Bronchial epithelial cell (primary cell): ENCODE data around the gene LRMDA. TPM values are rescaled to one million over a fixed set of nuclear protein-coding genes. Genes with fewer than 3 reads are reported as not detected.

Experiments used
- DNase-seq: peaks from one replicate; pipeline ENCODE4 v3.0.0-alpha.2; 2010; ENCODE audit warnings: low read depth
- FAIRE-seq: peaks from 2 replicates; lab custom pipeline; 2011; peaks lifted over from hg19 to GRCh38; lab: Jason Lieb, UNC
- H3K27me3 ChIP-seq: 2 replicates; pipeline ENCODE4 v1.5.1; 2011; ENCODE audit warnings: low read length; ENCODE audit not compliant: control insufficient read depth, insufficient read depth
- H3K36me3 ChIP-seq: 2 replicates; pipeline ENCODE4 v1.5.1; 2011; ENCODE audit warnings: low read length; ENCODE audit not compliant: control insufficient read depth, insufficient read depth
- H3K4me3 ChIP-seq: 2 replicates; pipeline ENCODE4 v1.5.1; 2011; ENCODE audit warnings: mild to moderate bottlenecking, low read depth, low read length, control low read depth
- CTCF ChIP-seq: IDR thresholded peaks from 2 replicates; pipeline ENCODE4 v1.5.1; 2011; ENCODE audit warnings: mild to moderate bottlenecking, moderate library complexity, low read length, control low read depth, inconsistent platforms; ENCODE audit not compliant: insufficient read depth, severe bottlenecking
- total RNA-seq: library from RNA; depleted of rRNA; stranded (reverse); fragments of >200 nt; gene quantifications from 2 replicates; pipeline ENCODE4 v1.2.1, GENCODE V29; 2014

LRMDA gene
- total RNA-seq, 1 donor from 2014 or later = 1.6 TPM

GRCh38 chr10:76488602-76489001 lies 1057.2 kb downstream of the LRMDA start:
- DNase-seq = no peak
- H3K36me3 ChIP-seq = no peaks in the 10 kb centered on the region
- no peaks in the 10 kb centered on the region for H3K27me3 ChIP-seq
- H3K4me3 ChIP-seq = no peak overlapping the region
- no peak for TF ChIP-seq CTCF
- no peak for FAIRE-seq

GRCh38 chr10:76491216-76491615 lies 1059.8 kb downstream of the LRMDA start:
- Histone ChIP-seq H3K27me3 (no peaks in the 10 kb centered on the region), H3K4me3 (no peak overlapping the region), H3K36me3 (no peaks in the 10 kb centered on the region)
- DNase-seq = peak; percentile 60
- TF ChIP-seq CTCF = no peak
- no peak for FAIRE-seq

- no peak for TF ChIP-seq CTCF
- DNase-seq (peak; percentile 99), FAIRE-seq (no peak)
- H3K27me3 ChIP-seq = no peaks in the 10 kb centered on the region
- H3K36me3 ChIP-seq = no peaks in the 10 kb centered on the region
- H3K4me3 ChIP-seq = no peak overlapping the region
Observed at GRCh38 chr10:76492026-76492425, 1060.6 kb downstream of the LRMDA start.

- TF ChIP-seq CTCF = no peak
- no peaks in the 10 kb centered on the region for H3K27me3 ChIP-seq
- no peak for FAIRE-seq
- H3K36me3 ChIP-seq = no peaks in the 10 kb centered on the region
- DNase-seq = peak; percentile 90
- H3K4me3 ChIP-seq = no peak overlapping the region
Observed at GRCh38 chr10:76492678-76493472, 1061.5 kb downstream of the LRMDA start.

- no peak for DNase-seq
- no peak for FAIRE-seq
- Histone ChIP-seq H3K4me3 (no peak overlapping the region), H3K36me3 (no peaks in the 10 kb centered on the region), H3K27me3 (no peaks in the 10 kb centered on the region)
- no peak for TF ChIP-seq CTCF
Observed at GRCh38 chr10:76497666-76498065, 1066.2 kb downstream of the LRMDA start.

- Histone ChIP-seq H3K4me3 (no peak overlapping the region), H3K36me3 (no peaks in the 10 kb centered on the region), H3K27me3 (no peaks in the 10 kb centered on the region)
- FAIRE-seq = no peak
- no peak for DNase-seq
- no peak for TF ChIP-seq CTCF
Observed at GRCh38 chr10:76504823-76505222, 1073.4 kb downstream of the LRMDA start.
